GM12892 (cell line): ENCODE measurements around the gene SH2D3A.

Experiments
- POLR2A ChIP-seq: IDR thresholded peaks from 2 replicates; pipeline ENCODE4 v1.6.1; 2011; ENCODE audit warnings: low read depth, low read length, control low read depth
- POLR2AphosphoS5 ChIP-seq: IDR thresholded peaks from 2 replicates; pipeline ENCODE4 v1.6.1; 2011; ENCODE audit warnings: low read depth, low read length, control low read depth
- TAF1 ChIP-seq: IDR thresholded peaks from 2 replicates; pipeline ENCODE4 v1.6.1; 2011; ENCODE audit warnings: low read depth, mild to moderate bottlenecking, control low read depth, low read length, borderline replicate concordance

- TF ChIP-seq POLR2A (no peak), TAF1 (no peak), POLR2AphosphoS5 (no peak)
These were observed 33.8 kb upstream of the SH2D3A start for GRCh38 chr19:6800991-6801484.
